NCI-H1048 (cell line): ENCODE data around the gene CRIP2.

Source experiments
- DNase-seq: peaks from one replicate; lab custom pipeline; 2025; lab: John Stamatoyannopoulos, UW

CRIP2 gene

GRCh38 chr14:105444859-105445258 is 29.8 kb upstream of the CRIP2 start:
- no peak for DNase-seq

DNA sequence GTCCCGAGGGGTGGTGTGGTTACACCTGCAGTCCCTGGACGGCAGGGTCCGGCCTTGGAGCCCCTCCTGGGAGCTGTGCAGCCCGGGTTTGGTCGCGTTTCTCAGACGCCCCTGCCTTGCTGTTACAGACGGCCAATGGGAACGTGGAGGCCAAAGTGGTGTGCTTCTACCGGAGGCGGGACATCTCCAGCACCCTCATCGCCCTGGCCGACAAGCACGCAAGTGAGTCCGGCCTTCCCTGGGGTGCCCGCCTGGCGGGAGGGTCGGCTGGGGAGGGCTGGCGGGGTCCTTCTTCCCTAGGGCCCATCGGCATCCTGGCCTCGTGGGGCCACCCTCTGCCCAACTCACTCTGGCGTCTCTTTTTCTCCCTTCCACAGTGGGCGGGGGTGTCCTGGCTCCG is 29.3 kb upstream of the CRIP2 start:
- DNase-seq = no peak

GRCh38 chr14:105445901-105446845 is 28.4 kb upstream of the CRIP2 start:
- DNase-seq = no peak

DNA sequence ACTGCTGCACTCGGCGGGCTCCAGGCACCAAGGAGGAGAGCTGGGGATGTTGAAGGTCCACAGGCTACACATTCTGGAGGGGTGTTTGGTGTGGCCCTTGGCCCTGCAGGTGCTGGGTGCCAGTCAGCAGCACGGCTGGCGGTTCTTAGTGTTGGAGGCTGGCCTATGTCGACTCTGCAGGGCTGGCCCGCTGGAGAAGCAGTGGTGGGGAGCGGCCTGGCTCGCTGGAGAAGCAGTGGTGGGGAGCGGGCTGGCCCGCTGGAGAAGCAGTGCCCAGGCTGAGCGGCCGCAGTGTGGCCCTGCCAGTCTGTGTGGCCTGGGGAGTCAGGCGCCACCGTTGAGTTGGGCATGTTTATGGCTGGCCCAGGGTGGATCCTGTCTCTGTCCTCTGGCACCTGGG is 27.6 kb upstream of the CRIP2 start:
- DNase-seq = no peak

DNA sequence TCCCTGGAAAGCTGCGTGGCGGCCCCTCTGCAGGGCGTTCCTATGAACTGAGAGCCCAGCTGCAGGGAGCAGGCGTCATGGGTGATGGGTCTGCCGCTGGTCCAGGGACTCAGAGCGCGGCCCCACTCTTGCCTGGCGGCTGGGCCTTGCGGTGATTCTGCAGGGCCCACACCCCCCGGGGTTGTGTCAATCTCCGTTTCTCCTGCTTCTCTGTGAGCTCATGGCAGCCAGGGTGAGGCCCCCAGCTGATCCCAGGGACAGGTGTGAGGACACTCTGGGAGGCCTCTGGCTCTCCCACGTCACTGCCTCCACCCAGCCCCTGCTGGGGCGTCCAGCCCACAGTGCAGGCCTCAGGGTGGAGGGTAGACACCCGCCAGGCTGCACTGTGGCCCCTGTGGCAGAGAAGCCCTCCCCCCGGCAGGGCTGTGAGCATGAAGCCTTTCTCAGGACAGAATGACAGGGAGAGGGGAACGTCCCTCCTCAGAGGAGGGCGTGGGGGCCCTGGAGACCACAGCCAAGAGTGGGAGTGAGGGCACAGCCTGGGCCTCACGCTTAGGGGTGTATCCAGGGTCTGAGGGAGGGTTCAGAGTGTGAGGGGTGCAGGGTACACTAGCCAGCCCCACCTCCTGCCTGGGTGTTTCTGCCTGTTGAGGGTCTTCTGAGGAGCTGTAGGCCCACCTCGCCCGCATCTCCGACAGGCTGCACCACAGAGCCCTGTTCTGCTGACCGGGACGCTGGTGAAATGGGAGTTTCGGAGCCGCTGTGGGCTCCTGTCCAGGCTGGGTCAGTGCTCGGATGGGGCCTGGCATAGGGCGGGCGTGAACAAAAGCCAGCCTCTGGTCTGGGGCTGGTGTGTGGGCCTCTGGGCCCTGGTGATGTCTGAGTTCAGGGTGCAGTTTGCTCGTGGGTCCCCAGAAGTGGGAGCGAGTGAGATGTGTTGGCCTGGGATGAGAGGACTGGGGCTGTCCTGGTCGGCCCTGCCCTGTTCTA is 26.7 kb upstream of the CRIP2 start:
- DNase-seq = no peak

DNA sequence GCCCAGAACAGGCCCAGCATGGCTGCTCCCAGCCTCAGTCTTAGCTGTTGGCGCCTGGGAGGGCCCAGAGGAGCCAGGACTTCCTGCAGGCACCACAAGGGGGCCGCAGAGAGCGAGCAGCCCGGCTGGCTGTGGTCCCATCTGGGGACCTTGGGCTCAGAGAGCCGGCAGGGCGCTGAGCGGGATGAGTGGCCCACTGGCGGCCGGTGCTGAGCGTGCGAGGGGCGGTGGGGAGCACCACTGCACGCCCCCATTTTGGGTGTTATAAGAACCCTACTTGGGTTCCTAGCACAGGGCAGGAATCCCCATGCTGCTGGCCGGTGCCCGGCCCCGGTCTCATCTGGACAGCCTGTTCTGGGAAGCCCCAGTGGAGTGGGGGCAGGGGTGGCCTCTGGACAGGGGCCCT is 25.9 kb upstream of the CRIP2 start:
- DNase-seq = no peak

DNA sequence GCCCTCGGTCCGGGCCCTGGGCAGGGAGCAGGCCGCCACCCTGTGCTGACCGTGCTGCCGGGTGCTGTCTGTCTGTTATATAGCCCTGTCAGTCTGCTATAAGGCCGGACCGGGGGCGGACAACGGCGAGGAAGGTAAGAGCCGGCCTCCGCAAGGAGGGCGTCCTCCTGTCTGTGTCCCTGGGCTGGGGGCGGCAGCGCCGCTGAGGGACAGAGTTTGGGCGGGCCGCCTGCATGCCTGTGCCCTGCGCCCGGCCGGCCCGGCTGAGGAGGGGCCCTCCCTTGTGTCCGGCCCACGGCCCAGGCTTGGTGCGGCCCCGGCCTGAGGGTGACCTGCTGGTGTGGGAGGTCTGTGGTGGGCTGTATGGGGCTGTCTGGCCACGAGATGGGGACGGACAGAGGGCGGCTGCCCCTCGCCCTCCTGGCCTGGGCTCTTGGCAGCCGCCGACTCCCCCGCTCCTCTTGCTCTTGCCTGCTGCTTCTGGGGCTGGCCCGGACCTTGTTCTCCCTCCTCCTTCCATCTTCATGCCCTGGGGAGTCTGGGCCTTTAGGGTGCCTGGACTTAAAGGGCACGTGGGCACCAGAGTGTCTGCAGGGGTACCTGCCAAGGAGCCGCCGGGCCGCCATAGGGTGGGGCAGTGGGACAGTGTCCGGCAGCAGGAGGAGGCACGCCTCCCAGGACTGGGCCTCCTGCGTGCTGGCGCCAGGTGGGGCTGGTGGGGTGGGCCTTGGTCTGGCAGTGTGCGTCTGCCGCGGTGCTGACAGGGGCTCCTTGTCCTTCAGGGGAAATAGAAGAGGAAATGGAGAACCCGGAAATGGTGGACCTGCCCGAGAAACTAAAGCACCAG is 25.1 kb upstream of the CRIP2 start:
- no peak for DNase-seq

- DNase-seq = no peak
Measured at GRCh38 chr14:105450123-105450505, 24.5 kb upstream of the CRIP2 start.

DNA sequence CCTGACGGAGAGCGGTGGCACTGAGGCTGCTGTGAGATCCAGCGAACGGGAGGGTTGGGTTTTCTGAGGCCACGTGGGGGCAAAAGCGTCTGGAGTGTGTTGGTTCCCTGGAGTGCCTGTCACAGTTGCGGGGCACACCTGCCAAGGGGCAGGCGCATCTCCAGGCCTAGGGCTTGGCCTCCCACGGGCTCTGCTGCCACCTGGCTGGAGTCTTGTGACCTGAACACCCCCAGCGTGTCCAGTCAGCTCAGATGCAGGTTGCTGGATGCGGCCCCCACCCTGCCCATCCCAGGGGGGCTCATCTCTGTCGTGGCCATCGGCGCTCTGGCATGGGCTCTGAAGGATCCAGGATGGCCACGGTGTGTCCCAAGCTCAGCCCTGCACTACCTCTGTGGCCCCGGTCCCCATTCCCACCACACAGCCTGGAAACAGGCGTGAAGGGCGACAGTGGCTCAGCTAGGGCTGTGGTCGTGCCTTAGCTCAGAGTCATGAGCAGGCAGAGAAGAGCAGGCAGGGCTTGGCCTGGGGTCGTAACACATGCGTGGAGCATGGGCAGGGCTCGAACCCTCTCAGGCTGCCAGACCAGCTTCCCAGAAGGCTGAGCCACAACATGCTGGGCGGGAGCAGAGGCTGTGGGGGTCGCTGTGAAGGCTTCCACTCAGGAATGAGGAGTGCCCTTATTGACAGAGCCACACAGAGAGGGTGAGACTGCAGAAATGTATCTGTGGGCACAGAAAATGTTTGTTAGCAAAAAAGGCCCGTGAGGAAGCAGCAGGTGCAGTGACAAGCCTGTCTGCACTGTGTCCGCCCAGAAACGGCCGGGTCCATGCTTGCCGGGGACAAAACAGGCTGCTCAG is 23.5 kb upstream of the CRIP2 start:
- no peak for DNase-seq

DNA sequence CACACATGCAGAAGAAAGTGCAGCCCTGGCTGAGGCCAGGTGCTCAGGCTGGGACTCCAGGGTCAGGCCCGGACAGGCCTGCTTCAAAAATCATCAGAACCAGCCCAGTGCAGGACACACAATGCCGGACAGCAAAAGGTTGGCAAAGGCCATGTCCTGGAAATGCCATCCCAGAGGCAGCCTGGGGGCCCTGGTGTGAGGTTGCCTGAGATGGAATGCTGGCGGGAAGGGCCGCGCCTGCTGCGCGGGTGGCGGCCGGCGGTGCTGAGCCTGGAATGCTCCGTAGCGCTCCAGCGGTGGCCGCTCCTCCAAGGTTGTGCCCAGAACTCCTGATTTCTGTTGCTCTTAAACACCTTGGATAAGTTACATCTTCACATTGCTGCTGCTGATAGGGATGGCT is 21.7 kb upstream of the CRIP2 start:
- no peak for DNase-seq

DNA sequence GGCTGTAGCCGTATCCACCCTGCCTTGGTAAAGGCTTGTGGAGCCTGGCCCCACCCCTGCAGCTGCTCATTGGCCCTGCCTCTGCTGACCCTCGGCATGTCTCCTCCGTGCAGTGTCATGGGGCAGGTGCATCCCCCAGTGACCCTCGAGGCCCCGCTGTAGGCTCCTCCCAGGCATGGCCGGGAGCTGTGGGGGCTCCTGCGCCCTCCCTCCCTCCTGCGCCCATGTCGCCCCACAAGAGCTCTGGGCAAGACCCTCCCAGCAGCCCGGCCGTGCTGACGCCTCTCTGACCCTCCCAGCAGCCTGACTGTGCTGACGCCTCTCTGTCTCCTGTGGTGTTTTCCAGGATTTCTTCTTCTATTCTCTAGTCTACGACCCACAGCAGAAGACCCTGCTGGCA is 20.8 kb upstream of the CRIP2 start:
- DNase-seq = no peak

- no peak for DNase-seq
Measured at GRCh38 chr14:105455086-105455640, 19.5 kb upstream of the CRIP2 start.

GRCh38 chr14:105455766-105456660 is 18.6 kb upstream of the CRIP2 start:
- DNase-seq = no peak

- no peak for DNase-seq
Measured at GRCh38 chr14:105456736-105457617, 17.6 kb upstream of the CRIP2 start.

DNA sequence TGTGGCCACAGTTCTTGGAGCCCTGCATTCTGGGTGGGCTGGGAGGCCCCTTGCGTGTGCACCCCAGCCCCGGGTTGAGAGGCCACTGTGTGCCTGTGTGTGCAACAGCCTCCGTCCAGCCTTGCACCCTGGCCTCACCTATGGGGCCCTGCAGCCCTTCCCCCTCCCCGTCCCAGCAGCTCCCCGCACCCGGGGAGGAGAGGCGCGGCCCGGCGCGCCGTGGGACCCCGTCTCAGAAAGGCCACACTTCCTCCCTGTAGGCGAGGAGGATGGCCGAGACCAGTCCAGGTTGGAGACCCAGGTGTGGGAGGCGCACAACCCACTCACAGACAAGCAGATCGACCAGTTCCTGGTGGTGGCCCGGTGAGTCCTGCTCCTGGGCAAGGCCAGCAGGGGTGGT is 16.6 kb upstream of the CRIP2 start:
- no peak for DNase-seq

GRCh38 chr14:105458571-105458970 is 16.1 kb upstream of the CRIP2 start:
- DNase-seq = no peak

GRCh38 chr14:105460116-105460515 is 14.5 kb upstream of the CRIP2 start:
- no peak for DNase-seq

DNA sequence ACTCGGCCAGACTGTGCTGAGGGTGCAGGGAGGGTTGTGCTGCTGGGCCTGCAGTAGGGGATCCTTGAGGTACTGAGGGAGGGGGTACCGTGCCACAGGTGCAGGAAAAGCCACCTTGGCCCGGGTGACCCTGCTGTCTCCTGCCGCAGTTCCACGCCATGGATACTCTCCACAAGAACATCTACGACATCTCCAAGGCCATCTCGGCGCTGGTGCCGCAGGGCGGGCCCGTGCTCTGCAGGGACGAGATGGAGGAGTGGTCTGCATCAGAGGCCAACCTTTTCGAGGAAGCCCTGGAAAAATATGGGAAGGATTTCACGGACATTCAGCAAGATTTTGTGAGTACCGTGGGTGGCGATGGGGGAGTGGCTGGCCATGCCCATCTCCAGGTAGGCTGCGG is 14.0 kb upstream of the CRIP2 start:
- no peak for DNase-seq

- DNase-seq = no peak
Measured at GRCh38 chr14:105461903-105462302, 12.7 kb upstream of the CRIP2 start.
